KMS-11 (cell line): ENCODE results near the gene PRH1.

Source experiments
- H2AFZ ChIP-seq: fragments of 200-600 bp; sonication (generic); 2 replicates; pipeline ENCODE4 v1.6.1; 2016; ENCODE audit warnings: antibody characterized with exemption, mixed run types, low read depth
- H3K27ac ChIP-seq: fragments of 200-600 bp; sonication (generic); 2 replicates; pipeline ENCODE4 v1.6.1; 2016; ENCODE audit warnings: mild to moderate bottlenecking, mixed run types
- H3K27me3 ChIP-seq: fragments of 200-600 bp; sonication (generic); 2 replicates; pipeline ENCODE4 v1.6.1; 2017; ENCODE audit warnings: mild to moderate bottlenecking, low read depth, mixed run types, moderate library complexity; ENCODE audit not compliant: insufficient read depth
- H3K36me3 ChIP-seq: fragments of 200-600 bp; sonication (generic); 2 replicates; pipeline ENCODE4 v1.6.1; 2017; ENCODE audit warnings: mild to moderate bottlenecking, mixed run types; ENCODE audit not compliant: insufficient read depth
- H3K4me1 ChIP-seq: fragments of 200-600 bp; sonication (generic); 2 replicates; pipeline ENCODE4 v1.6.1; 2016; ENCODE audit warnings: mild to moderate bottlenecking, low read depth, mixed run types; ENCODE audit not compliant: poor library complexity, severe bottlenecking
- H3K4me2 ChIP-seq: fragments of 200-600 bp; sonication (generic); 2 replicates; pipeline ENCODE4 v1.7.0; 2016; ENCODE audit warnings: mild to moderate bottlenecking, mixed run types
- H3K4me3 ChIP-seq: fragments of 200-600 bp; sonication (generic); IDR thresholded peaks from 2 replicates; pipeline ENCODE4 v1.6.1; 2017; ENCODE audit warnings: low read depth, low read length, mixed read lengths; ENCODE audit not compliant: insufficient read depth
- H3K79me2 ChIP-seq: fragments of 200-600 bp; sonication (generic); 2 replicates; pipeline ENCODE4 v1.6.1; 2016; ENCODE audit warnings: low read depth, mixed run types; ENCODE audit not compliant: insufficient read depth
- H3K9ac ChIP-seq: fragments of 200-600 bp; sonication (generic); 2 replicates; pipeline ENCODE4 v1.6.1; 2016; ENCODE audit warnings: mild to moderate bottlenecking, mixed run types
- H4K20me1 ChIP-seq: fragments of 200-600 bp; sonication (generic); 2 replicates; pipeline ENCODE4 v1.6.1; 2016; ENCODE audit warnings: mild to moderate bottlenecking, mixed run types; ENCODE audit not compliant: insufficient read depth
- CTCF ChIP-seq: fragments of 200-600 bp; sonication (generic); conservative IDR thresholded peaks from 2 replicates; pipeline ENCODE4 v1.6.1; 2017; ENCODE audit warnings: low read depth, mild to moderate bottlenecking, antibody characterized with exemption, low read length, moderate library complexity, mixed read lengths

Gene PRH1

DNA sequence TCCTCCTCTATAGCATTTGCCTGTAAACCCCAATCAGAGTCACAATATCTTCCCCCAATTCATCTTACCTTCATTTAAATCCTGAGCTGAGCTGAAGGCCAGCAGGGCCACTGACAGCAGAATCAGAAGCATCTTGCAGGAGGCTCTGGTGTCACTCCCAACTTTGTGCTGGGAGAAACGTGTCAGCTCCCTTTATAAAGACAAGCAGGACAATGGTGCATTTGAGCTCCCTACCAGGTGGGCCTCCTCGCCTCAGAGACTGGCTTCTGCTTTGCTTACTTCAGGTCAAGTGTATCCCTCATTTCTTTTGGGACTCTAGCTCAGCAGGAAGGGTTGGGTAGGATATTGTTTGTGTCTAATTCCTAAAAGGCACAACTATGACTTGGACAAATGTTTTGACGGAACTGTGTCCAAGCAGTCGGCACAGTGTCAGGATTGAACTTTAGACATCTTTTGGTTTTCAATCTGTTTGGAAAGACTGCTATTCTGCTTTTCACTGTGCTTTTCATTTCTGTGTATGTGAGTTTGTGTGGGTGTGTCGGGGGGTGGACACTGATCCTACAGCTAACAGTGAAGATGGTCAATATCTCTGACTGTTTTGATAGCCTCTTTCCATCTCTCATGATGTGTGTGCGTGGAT, at the start of gene PRH1:
PRH1 (minus strand) TSS at position 170 of the 640 bp plus-strand sequence; CDS start at position 132, 38 bp downstream.
- H3K4me3 ChIP-seq = no peak within 1 kb of the TSS
- H3K79me2 ChIP-seq = no peaks in the 10 kb centered on the region
- H3K4me1 ChIP-seq = no peaks in the 10 kb centered on the region
- no peak within 1 kb of the TSS for H3K9ac ChIP-seq
- H3K4me2 ChIP-seq = no peak within 1 kb of the TSS
- TF ChIP-seq CTCF = no peak
- H3K27me3 ChIP-seq = no peaks in the 10 kb centered on the region
- H2AFZ ChIP-seq = no peak within 1 kb of the TSS
- no peak within 1 kb of the TSS for H3K27ac ChIP-seq
- no peaks in the 10 kb centered on the region for H3K36me3 ChIP-seq
- H4K20me1 ChIP-seq = no peaks in the 10 kb centered on the region

DNA sequence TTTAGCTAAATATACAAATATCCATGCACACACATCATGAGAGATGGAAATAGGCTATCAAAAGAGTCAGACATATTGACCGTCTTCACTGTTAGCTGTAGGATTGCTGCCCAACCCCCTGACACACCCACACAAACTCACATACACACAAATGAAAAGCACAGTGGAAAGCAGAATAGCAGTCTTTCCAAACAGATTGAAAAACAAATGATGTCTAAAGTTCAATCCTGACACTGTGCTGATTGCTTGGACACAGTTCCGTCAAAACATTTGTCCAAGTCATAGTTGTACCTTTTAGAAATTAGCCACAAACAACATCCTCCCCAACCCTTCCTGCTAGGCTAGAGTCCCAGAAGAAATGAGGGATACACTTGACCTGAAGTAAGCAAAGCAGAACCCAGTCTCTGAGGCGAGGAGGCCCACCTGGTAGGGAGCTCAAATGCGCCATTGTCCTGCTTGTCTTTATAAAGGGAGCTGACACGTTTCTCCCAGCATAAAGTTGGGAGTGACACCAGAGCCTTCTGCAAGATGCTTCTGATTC, 44.8 kb upstream of the PRH1 start, which contains the start of gene PRH2:
PRH2 (plus strand) TSS at position 491 of the 541 bp plus-strand sequence; CDS start at position 529, 38 bp downstream.
- H2AFZ ChIP-seq = no peak within 1 kb of the TSS
- H3K4me1 ChIP-seq = no peaks in the 10 kb centered on the region
- no peak within 1 kb of the TSS for H3K4me2 ChIP-seq

DNA sequence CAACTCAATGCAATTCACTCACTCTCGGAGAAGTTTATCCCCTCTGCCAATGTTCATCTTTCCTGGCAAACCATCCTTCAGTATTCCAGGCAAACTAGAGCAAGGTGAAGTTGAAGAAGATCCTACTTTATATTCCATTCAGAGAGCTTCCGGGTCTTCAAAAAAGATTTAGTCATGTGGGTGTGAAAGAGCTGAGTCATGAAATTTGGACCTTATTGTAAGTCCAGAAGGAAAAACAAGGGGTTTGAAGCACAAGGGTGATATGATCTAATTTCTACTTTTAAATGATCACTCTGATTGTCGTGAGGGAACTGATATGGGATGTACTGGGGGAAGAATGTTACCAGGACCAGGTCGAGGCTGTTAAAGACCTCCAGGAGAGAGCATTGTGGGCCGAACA, 42.2 kb upstream of the PRH1 start:
- Histone ChIP-seq H3K4me2 (no peak overlapping the region), H3K27me3 (no peaks in the 10 kb centered on the region), H2AFZ (no peak overlapping the region), H3K36me3 (no peaks in the 10 kb centered on the region), H3K9ac (no peak overlapping the region), H3K4me1 (no peaks in the 10 kb centered on the region), H3K27ac (no peak overlapping the region), H3K79me2 (no peaks in the 10 kb centered on the region), H4K20me1 (no peaks in the 10 kb centered on the region), H3K4me3 (no peak overlapping the region)
- no peak for TF ChIP-seq CTCF

More for the DNA sequence above, 44.8 kb upstream of the PRH1 start, which contains the start of gene PRH2:
- Histone ChIP-seq H3K27ac (no peak within 1 kb of the TSS), H3K36me3 (no peaks in the 10 kb centered on the region), H3K79me2 (no peaks in the 10 kb centered on the region), H3K27me3 (no peaks in the 10 kb centered on the region), H3K4me3 (no peak within 1 kb of the TSS), H4K20me1 (no peaks in the 10 kb centered on the region), H3K9ac (no peak within 1 kb of the TSS)
- no peak for TF ChIP-seq CTCF

- Histone ChIP-seq H3K9ac (no peak overlapping the region), H3K27me3 (no peaks in the 10 kb centered on the region), H3K4me3 (no peak overlapping the region), H3K36me3 (no peaks in the 10 kb centered on the region), H3K4me1 (no peaks in the 10 kb centered on the region), H2AFZ (no peak overlapping the region), H3K27ac (no peak overlapping the region), H3K79me2 (no peaks in the 10 kb centered on the region), H3K4me2 (no peak overlapping the region), H4K20me1 (no peaks in the 10 kb centered on the region)
- no peak for TF ChIP-seq CTCF
Observed at GRCh38 chr12:10919809-10920208, 35.8 kb upstream of the PRH1 start.
